ENCODE results near the gene FLVCR2. TPM values are rescaled to one million over a fixed set of nuclear protein-coding genes. Genes with fewer than 3 reads are reported as not detected.

FLVCR2 gene
- total RNA-seq, 1 experiment from 2014 or later: 1.8 TPM

- Histone ChIP-seq H3K79me2 (ENCODE audit: low read length) (no peaks in the 10 kb centered on the region), H3K27ac (ENCODE audit: low read length) (no peak overlapping the region), H3K9me3 (ENCODE audit: low read length) (no peaks in the 10 kb centered on the region), H3K36me3 (ENCODE audit: low read depth, low read length) (no peaks in the 10 kb centered on the region), H3K4me2 (ENCODE audit: low read length) (no peak overlapping the region), H3K9me2 (replicated peaks; ENCODE audit: low read length) (no peaks in the 10 kb centered on the region), H3K9ac (ENCODE audit: low read length) (no peak overlapping the region), H3K27me3 (ENCODE audit: low read length) (no peaks in the 10 kb centered on the region), H3F3A (ENCODE audit: low read length, unreplicated experiment) (no peaks in the 10 kb centered on the region), H3K4me3 (ENCODE audit: low read length) (no peak overlapping the region), H2AFZ (ENCODE audit: low read length) (no peak overlapping the region), H4K20me1 (ENCODE audit: low read length) (no peaks in the 10 kb centered on the region), H3K4me1 (ENCODE audit: insufficient read depth, low read length) (no peaks in the 10 kb centered on the region)
- intact Hi-C loops (cut with micrococcal nuclease): no loop called here
- TF ChIP-seq EZH2phosphoT487 (IDR thresholded peaks at IDR 0.05; ENCODE audit: borderline replicate concordance, low read length) (no peak), CTCF (conservative IDR thresholded peaks at IDR 0.05; ENCODE audit: low read depth, low read length) (no peak), EZH2 (IDR thresholded peaks at IDR 0.05; ENCODE audit: low read length, unreplicated experiment) (no peak)
- BruUV-seq (replicated peaks): no TSS peak
- ATAC-seq (no peak), DNase-seq (no peak)
- CTCF ChIA-PET: no interaction called here
- POLR2A ChIA-PET (ENCODE audit: unreplicated experiment): no interaction called here
Measured at GRCh38 chr14:75619548-75619947, 41.1 kb downstream of the FLVCR2 start.

- Histone ChIP-seq H3K27ac (ENCODE audit: low read length) (no peak overlapping the region), H2AFZ (ENCODE audit: low read length) (no peak overlapping the region), H3K27me3 (ENCODE audit: low read length) (no peaks in the 10 kb centered on the region), H3K79me2 (ENCODE audit: low read length) (no peaks in the 10 kb centered on the region), H4K20me1 (ENCODE audit: low read length) (no peaks in the 10 kb centered on the region), H3K4me3 (ENCODE audit: low read length) (no peak overlapping the region), H3K9me2 (replicated peaks; ENCODE audit: low read length) (no peaks in the 10 kb centered on the region), H3K4me2 (ENCODE audit: low read length) (no peak overlapping the region), H3K9ac (ENCODE audit: low read length) (no peak overlapping the region), H3K36me3 (ENCODE audit: low read depth, low read length) (no peaks in the 10 kb centered on the region), H3K4me1 (ENCODE audit: insufficient read depth, low read length) (no peaks in the 10 kb centered on the region), H3F3A (ENCODE audit: low read length, unreplicated experiment) (no peaks in the 10 kb centered on the region), H3K9me3 (ENCODE audit: low read length) (no peaks in the 10 kb centered on the region)
- no TSS peak for BruUV-seq (replicated peaks)
- CTCF ChIA-PET: no interaction called here
- POLR2A ChIA-PET (ENCODE audit: unreplicated experiment): no interaction called here
- intact Hi-C loops (cut with micrococcal nuclease): no loop called here
- TF ChIP-seq EZH2phosphoT487 (IDR thresholded peaks at IDR 0.05; ENCODE audit: borderline replicate concordance, low read length): no peak
- TF ChIP-seq EZH2 (IDR thresholded peaks at IDR 0.05; ENCODE audit: low read length, unreplicated experiment): no peak
- no peak for TF ChIP-seq CTCF (conservative IDR thresholded peaks at IDR 0.05; ENCODE audit: low read depth, low read length)
- ATAC-seq (no peak), DNase-seq (no peak)
Measured at GRCh38 chr14:75625034-75625433, 46.6 kb downstream of the FLVCR2 start.

- no peaks in the 10 kb centered on the region for H3K27me3 ChIP-seq (ENCODE audit: low read length)
- no peaks in the 10 kb centered on the region for H3K4me1 ChIP-seq (ENCODE audit: insufficient read depth, low read length)
- H3K9ac ChIP-seq (ENCODE audit: low read length): no peak overlapping the region
- intact Hi-C loops (cut with micrococcal nuclease): no loop called here
- no peaks in the 10 kb centered on the region for H3K79me2 ChIP-seq (ENCODE audit: low read length)
- ATAC-seq (no peak), DNase-seq (no peak)
- ChIA-PET POLR2A (ENCODE audit: unreplicated experiment) (no interaction called here), CTCF (no interaction called here)
- no peak overlapping the region for H3K4me3 ChIP-seq (ENCODE audit: low read length)
- H4K20me1 ChIP-seq (ENCODE audit: low read length): no peaks in the 10 kb centered on the region
- H3K36me3 ChIP-seq (ENCODE audit: low read depth, low read length): no peaks in the 10 kb centered on the region
- no peaks in the 10 kb centered on the region for H3K9me2 ChIP-seq (replicated peaks; ENCODE audit: low read length)
- no peak for TF ChIP-seq CTCF (conservative IDR thresholded peaks at IDR 0.05; ENCODE audit: low read depth, low read length)
- no peak for TF ChIP-seq EZH2 (IDR thresholded peaks at IDR 0.05; ENCODE audit: low read length, unreplicated experiment)
- TF ChIP-seq EZH2phosphoT487 (IDR thresholded peaks at IDR 0.05; ENCODE audit: borderline replicate concordance, low read length): no peak
- no peaks in the 10 kb centered on the region for H3F3A ChIP-seq (ENCODE audit: low read length, unreplicated experiment)
- no peak overlapping the region for H3K4me2 ChIP-seq (ENCODE audit: low read length)
- BruUV-seq (replicated peaks): no TSS peak
- H3K9me3 ChIP-seq (ENCODE audit: low read length): no peaks in the 10 kb centered on the region
- no peak overlapping the region for H3K27ac ChIP-seq (ENCODE audit: low read length)
- H2AFZ ChIP-seq (ENCODE audit: low read length): no peak overlapping the region
Measured at GRCh38 chr14:75626396-75626795, 48.0 kb downstream of the FLVCR2 start.

Data from PC-3 (cell line).